GM23338 (cell line): ENCODE results near the gene PALM. TPM values are rescaled to one million over a fixed set of nuclear protein-coding genes. Genes with fewer than 3 reads are reported as not detected.

Experiments
- ATAC-seq: fragments of 200-7000 bp; cut with Tn5 transposase; 3 replicates; pipeline ENCODE4 v1.9.1; 2020
- DNase-seq: peaks from one replicate; pipeline ENCODE4 v3.0.0-alpha.2; 2015; ENCODE audit warnings: low spot score
- H2AFZ ChIP-seq: fragments of 200-600 bp; sonication (generic); 2 replicates; pipeline ENCODE4 v1.8.0; 2016; ENCODE audit warnings: antibody characterized with exemption, mild to moderate bottlenecking, moderate library complexity
- H3F3A ChIP-seq: fragments of 200-600 bp; sonication (generic); replicated peaks from 2 replicates; pipeline ENCODE4 v1.8.0; 2017; ENCODE audit warnings: antibody characterized with exemption, mixed run types, low read depth
- H3K27ac ChIP-seq: fragments of 200-600 bp; sonication (generic); 2 replicates; pipeline ENCODE4 v1.6.1; 2016; ENCODE audit warnings: low read depth
- H3K27me3 ChIP-seq: fragments of 200-600 bp; sonication (generic); 2 replicates; pipeline ENCODE4 v1.8.0; 2016; ENCODE audit warnings: mild to moderate bottlenecking, mixed run types, moderate library complexity; ENCODE audit not compliant: insufficient read depth
- H3K36me3 ChIP-seq: fragments of 200-600 bp; sonication (generic); 2 replicates; pipeline ENCODE4 v1.8.0; 2016; ENCODE audit warnings: mild to moderate bottlenecking; ENCODE audit not compliant: insufficient read depth
- H3K4me1 ChIP-seq: fragments of 200-600 bp; sonication (generic); 2 replicates; pipeline ENCODE4 v1.8.0; 2016; ENCODE audit warnings: mild to moderate bottlenecking, moderate library complexity; ENCODE audit not compliant: insufficient read depth
- H3K4me2 ChIP-seq: fragments of 200-600 bp; sonication (generic); 2 replicates; pipeline ENCODE4 v1.7.1; 2017; ENCODE audit warnings: mixed run types
- H3K4me3 ChIP-seq: fragments of 200-600 bp; sonication (generic); 2 replicates; pipeline ENCODE4 v1.6.1; 2016; ENCODE audit warnings: mixed run types
- H3K79me2 ChIP-seq: fragments of 200-600 bp; sonication (generic); replicated peaks from 2 replicates; pipeline ENCODE4 v1.8.0; 2017; ENCODE audit warnings: mild to moderate bottlenecking; ENCODE audit not compliant: insufficient read depth
- H3K9me2 ChIP-seq: fragments of 200-600 bp; sonication (generic); 2 replicates; pipeline ENCODE4 v1.8.0; 2017; ENCODE audit not compliant: insufficient read depth
- H4K20me1 ChIP-seq: fragments of 200-600 bp; sonication (generic); replicated peaks from 2 replicates; pipeline ENCODE4 v1.8.0; 2017; ENCODE audit warnings: mild to moderate bottlenecking; ENCODE audit not compliant: insufficient read depth
- H3K27ac Mint-ChIP-seq: 2 replicates; pipeline ENCODE4 v1.8.0; 2020; ENCODE audit warnings: inconsistent platforms, mild to moderate bottlenecking, moderate library complexity, mixed read lengths
- H3K27me3 Mint-ChIP-seq: 3 replicates; pipeline ENCODE4 v1.8.0; 2022; ENCODE audit warnings: low read depth, mild to moderate bottlenecking, moderate library complexity, mixed read lengths, inconsistent platforms; ENCODE audit not compliant: insufficient read depth, poor library complexity
- H3K36me3 Mint-ChIP-seq: 3 replicates; pipeline ENCODE4 v1.8.0; 2021; ENCODE audit warnings: low read depth, mild to moderate bottlenecking, inconsistent platforms, moderate library complexity, mixed read lengths
- H3K4me1 Mint-ChIP-seq: 3 replicates; pipeline ENCODE4 v1.8.0; 2020; ENCODE audit warnings: mild to moderate bottlenecking, inconsistent platforms, mixed read lengths
- H3K4me3 Mint-ChIP-seq: 3 replicates; pipeline ENCODE4 v1.8.0; 2021; ENCODE audit warnings: moderate library complexity, mild to moderate bottlenecking, inconsistent platforms, mixed read lengths
- H3K9me3 Mint-ChIP-seq: 3 replicates; pipeline ENCODE4 v1.8.0; 2020; ENCODE audit warnings: moderate library complexity, mild to moderate bottlenecking, inconsistent platforms, mixed read lengths
- CREB1 ChIP-seq: fragments of 250-450 bp; sonication (Bioruptor Pico); IDR thresholded peaks from 2 replicates; pipeline ENCODE4 v1.5.0; 2020; ENCODE audit warnings: low read depth, mild to moderate bottlenecking, moderate library complexity
- ETS1 ChIP-seq: IDR thresholded peaks from 2 replicates; pipeline ENCODE4 v1.6.1; 2016; ENCODE audit warnings: antibody characterized with exemption
- EZH2phosphoT487 ChIP-seq: fragments of 200-600 bp; sonication (generic); IDR thresholded peaks from one replicate; pipeline ENCODE4 v1.8.1; 2018; ENCODE audit warnings: antibody characterized with exemption; ENCODE audit not compliant: unreplicated experiment
- ZNF331 ChIP-seq: fragments of 250-450 bp; sonication (Bioruptor Pico); IDR thresholded peaks from 2 replicates; pipeline ENCODE4 v1.5.0; 2020; ENCODE audit warnings: low read depth, mild to moderate bottlenecking, moderate library complexity
- polyA plus RNA-seq: library from polyadenylated mRNA; unstranded; fragments of >200 nt; fragmentation: Nextera tagmentation; extraction: Ambion mirVana; gene quantifications from 2 replicates; pipeline ENCODE4 v1.2.1, GENCODE V29; 2016
- total RNA-seq: library from RNA; depleted of rRNA; stranded (reverse); fragments of >200 nt; shearing (Covaris generic); gene quantifications from 2 replicates; pipeline ENCODE4 v1.2.3, GENCODE V29; 2014
- TF ChIP-seq, protein P1 (sequence below), 2 experiments: fragments of 200-600 bp in 1 of 2; sonication (generic) in 1 of 2; conservative IDR thresholded peaks; 2 replicates each; pipeline versions ENCODE4 v1.5.1 to v1.6.1; 2016 to 2017; ENCODE audit warnings: antibody characterized with exemption in 2 of 2, low read depth in 2 of 2, mild to moderate bottlenecking in 2 of 2, moderate library complexity in 1 of 2
- TF ChIP-seq, protein P2 (sequence below): fragments of 250-450 bp; sonication (Bioruptor Pico); IDR thresholded peaks from 2 replicates; pipeline ENCODE4 v1.5.0; 2020; ENCODE audit warnings: mild to moderate bottlenecking, moderate library complexity
- TF ChIP-seq, protein P3 (sequence below): IDR thresholded peaks from one replicate; pipeline ENCODE4 v1.6.1; 2018; ENCODE audit warnings: antibody characterized with exemption; ENCODE audit not compliant: unreplicated experiment

Gene PALM
- total and polyA plus RNA-seq, 2 experiments from 2014 or later, result 3.8 to 26.1 TPM

- H3K79me2 ChIP-seq, result no peaks in the 10 kb centered on the region
- ATAC-seq (no peak), DNase-seq (no peak)
- H3K4me2 ChIP-seq, result no peak overlapping the region
- no peak overlapping the region for H3K27ac Mint-ChIP-seq
- no peaks in the 10 kb centered on the region for H4K20me1 ChIP-seq
- no peak overlapping the region for H3K27ac ChIP-seq
- H3F3A ChIP-seq, result peaks cover 8% of the 10 kb centered on the region; the same call in 1 of the 2 replicates
- H3K36me3 Mint-ChIP-seq, result no peaks in the 10 kb centered on the region
- peaks cover 16% of the 10 kb centered on the region for H3K27me3 ChIP-seq
- no peak overlapping the region for H2AFZ ChIP-seq
- no peak overlapping the region for H3K4me3 ChIP-seq
- no peaks in the 10 kb centered on the region for H3K9me3 Mint-ChIP-seq
- 0 out of 2 replicates have a peak, but pooled peaks cover 3% of the 10 kb centered on the region for H3K4me1 ChIP-seq
- no peak for TF ChIP-seq CREB1 (CRISPR knock-in tag)
- TF ChIP-seq, protein P1, sequence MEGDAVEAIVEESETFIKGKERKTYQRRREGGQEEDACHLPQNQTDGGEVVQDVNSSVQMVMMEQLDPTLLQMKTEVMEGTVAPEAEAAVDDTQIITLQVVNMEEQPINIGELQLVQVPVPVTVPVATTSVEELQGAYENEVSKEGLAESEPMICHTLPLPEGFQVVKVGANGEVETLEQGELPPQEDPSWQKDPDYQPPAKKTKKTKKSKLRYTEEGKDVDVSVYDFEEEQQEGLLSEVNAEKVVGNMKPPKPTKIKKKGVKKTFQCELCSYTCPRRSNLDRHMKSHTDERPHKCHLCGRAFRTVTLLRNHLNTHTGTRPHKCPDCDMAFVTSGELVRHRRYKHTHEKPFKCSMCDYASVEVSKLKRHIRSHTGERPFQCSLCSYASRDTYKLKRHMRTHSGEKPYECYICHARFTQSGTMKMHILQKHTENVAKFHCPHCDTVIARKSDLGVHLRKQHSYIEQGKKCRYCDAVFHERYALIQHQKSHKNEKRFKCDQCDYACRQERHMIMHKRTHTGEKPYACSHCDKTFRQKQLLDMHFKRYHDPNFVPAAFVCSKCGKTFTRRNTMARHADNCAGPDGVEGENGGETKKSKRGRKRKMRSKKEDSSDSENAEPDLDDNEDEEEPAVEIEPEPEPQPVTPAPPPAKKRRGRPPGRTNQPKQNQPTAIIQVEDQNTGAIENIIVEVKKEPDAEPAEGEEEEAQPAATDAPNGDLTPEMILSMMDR (conservative IDR thresholded peaks at IDR 0.05; ENCODE audit: low read depth in 2 of 2), result no peak
- no peak for TF ChIP-seq ZNF331 (CRISPR knock-in tag)
- TF ChIP-seq EZH2phosphoT487, result no peak
- TF ChIP-seq ETS1, result no peak
- TF ChIP-seq, protein P2, sequence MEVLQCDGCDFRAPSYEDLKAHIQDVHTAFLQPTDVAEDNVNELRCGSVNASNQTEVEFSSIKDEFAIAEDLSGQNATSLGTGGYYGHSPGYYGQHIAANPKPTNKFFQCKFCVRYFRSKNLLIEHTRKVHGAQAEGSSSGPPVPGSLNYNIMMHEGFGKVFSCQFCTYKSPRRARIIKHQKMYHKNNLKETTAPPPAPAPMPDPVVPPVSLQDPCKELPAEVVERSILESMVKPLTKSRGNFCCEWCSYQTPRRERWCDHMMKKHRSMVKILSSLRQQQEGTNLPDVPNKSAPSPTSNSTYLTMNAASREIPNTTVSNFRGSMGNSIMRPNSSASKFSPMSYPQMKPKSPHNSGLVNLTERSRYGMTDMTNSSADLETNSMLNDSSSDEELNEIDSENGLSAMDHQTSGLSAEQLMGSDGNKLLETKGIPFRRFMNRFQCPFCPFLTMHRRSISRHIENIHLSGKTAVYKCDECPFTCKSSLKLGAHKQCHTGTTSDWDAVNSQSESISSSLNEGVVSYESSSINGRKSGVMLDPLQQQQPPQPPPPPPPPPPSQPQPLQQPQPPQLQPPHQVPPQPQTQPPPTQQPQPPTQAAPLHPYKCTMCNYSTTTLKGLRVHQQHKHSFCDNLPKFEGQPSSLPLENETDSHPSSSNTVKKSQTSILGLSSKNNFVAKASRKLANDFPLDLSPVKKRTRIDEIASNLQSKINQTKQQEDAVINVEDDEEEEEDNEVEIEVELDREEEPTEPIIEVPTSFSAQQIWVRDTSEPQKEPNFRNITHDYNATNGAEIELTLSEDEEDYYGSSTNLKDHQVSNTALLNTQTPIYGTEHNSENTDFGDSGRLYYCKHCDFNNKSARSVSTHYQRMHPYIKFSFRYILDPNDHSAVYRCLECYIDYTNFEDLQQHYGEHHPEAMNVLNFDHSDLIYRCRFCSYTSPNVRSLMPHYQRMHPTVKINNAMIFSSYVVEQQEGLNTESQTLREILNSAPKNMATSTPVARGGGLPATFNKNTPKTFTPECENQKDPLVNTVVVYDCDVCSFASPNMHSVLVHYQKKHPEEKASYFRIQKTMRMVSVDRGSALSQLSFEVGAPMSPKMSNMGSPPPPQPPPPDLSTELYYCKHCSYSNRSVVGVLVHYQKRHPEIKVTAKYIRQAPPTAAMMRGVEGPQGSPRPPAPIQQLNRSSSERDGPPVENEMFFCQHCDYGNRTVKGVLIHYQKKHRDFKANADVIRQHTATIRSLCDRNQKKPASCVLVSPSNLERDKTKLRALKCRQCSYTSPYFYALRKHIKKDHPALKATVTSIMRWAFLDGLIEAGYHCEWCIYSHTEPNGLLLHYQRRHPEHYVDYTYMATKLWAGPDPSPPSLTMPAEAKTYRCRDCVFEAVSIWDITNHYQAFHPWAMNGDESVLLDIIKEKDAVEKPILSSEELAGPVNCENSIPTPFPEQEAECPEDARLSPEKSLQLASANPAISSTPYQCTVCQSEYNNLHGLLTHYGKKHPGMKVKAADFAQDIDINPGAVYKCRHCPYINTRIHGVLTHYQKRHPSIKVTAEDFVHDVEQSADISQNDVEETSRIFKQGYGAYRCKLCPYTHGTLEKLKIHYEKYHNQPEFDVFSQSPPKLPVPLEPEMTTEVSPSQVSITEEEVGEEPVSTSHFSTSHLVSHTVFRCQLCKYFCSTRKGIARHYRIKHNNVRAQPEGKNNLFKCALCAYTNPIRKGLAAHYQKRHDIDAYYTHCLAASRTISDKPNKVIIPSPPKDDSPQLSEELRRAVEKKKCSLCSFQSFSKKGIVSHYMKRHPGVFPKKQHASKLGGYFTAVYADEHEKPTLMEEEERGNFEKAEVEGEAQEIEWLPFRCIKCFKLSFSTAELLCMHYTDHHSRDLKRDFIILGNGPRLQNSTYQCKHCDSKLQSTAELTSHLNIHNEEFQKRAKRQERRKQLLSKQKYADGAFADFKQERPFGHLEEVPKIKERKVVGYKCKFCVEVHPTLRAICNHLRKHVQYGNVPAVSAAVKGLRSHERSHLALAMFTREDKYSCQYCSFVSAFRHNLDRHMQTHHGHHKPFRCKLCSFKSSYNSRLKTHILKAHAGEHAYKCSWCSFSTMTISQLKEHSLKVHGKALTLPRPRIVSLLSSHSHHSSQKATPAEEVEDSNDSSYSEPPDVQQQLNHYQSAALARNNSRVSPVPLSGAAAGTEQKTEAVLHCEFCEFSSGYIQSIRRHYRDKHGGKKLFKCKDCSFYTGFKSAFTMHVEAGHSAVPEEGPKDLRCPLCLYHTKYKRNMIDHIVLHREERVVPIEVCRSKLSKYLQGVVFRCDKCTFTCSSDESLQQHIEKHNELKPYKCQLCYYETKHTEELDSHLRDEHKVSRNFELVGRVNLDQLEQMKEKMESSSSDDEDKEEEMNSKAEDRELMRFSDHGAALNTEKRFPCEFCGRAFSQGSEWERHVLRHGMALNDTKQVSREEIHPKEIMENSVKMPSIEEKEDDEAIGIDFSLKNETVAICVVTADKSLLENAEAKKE (CRISPR knock-in tag), result no peak
- TF ChIP-seq, protein P3, sequence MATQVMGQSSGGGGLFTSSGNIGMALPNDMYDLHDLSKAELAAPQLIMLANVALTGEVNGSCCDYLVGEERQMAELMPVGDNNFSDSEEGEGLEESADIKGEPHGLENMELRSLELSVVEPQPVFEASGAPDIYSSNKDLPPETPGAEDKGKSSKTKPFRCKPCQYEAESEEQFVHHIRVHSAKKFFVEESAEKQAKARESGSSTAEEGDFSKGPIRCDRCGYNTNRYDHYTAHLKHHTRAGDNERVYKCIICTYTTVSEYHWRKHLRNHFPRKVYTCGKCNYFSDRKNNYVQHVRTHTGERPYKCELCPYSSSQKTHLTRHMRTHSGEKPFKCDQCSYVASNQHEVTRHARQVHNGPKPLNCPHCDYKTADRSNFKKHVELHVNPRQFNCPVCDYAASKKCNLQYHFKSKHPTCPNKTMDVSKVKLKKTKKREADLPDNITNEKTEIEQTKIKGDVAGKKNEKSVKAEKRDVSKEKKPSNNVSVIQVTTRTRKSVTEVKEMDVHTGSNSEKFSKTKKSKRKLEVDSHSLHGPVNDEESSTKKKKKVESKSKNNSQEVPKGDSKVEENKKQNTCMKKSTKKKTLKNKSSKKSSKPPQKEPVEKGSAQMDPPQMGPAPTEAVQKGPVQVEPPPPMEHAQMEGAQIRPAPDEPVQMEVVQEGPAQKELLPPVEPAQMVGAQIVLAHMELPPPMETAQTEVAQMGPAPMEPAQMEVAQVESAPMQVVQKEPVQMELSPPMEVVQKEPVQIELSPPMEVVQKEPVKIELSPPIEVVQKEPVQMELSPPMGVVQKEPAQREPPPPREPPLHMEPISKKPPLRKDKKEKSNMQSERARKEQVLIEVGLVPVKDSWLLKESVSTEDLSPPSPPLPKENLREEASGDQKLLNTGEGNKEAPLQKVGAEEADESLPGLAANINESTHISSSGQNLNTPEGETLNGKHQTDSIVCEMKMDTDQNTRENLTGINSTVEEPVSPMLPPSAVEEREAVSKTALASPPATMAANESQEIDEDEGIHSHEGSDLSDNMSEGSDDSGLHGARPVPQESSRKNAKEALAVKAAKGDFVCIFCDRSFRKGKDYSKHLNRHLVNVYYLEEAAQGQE, result no peak
- H3K4me3 Mint-ChIP-seq, result no peak overlapping the region
- no peaks in the 10 kb centered on the region for H3K9me2 ChIP-seq
- peaks cover 31% of the 10 kb centered on the region for H3K27me3 Mint-ChIP-seq
- no peaks in the 10 kb centered on the region for H3K36me3 ChIP-seq
- no peaks in the 10 kb centered on the region; the same call in 2 of the 3 replicates for H3K4me1 Mint-ChIP-seq
These were observed 30.9 kb upstream of the PALM start for GRCh38 chr19:677601-678436.
